Bronchial epithelial cell (primary cell): ENCODE measurements around the gene HIVEP3. TPM values are rescaled to one million over a fixed set of nuclear protein-coding genes. Genes with fewer than 3 reads are reported as not detected.
A peak's percentile ranks its signal among the peaks of the same experiment; 100 is the strongest.

Experiments used
- DNase-seq: peaks from one replicate; pipeline ENCODE4 v3.0.0-alpha.2; 2010; ENCODE audit warnings: low read depth
- FAIRE-seq: peaks from 2 replicates; lab custom pipeline; 2011; peaks lifted over from hg19 to GRCh38; lab: Jason Lieb, UNC
- H3K27me3 ChIP-seq: 2 replicates; pipeline ENCODE4 v1.5.1; 2011; ENCODE audit warnings: low read length; ENCODE audit not compliant: control insufficient read depth, insufficient read depth
- H3K36me3 ChIP-seq: 2 replicates; pipeline ENCODE4 v1.5.1; 2011; ENCODE audit warnings: low read length; ENCODE audit not compliant: control insufficient read depth, insufficient read depth
- H3K4me3 ChIP-seq: 2 replicates; pipeline ENCODE4 v1.5.1; 2011; ENCODE audit warnings: mild to moderate bottlenecking, low read depth, low read length, control low read depth
- total RNA-seq: library from RNA; depleted of rRNA; stranded (reverse); fragments of >200 nt; gene quantifications from 2 replicates; pipeline ENCODE4 v1.2.1, GENCODE V29; 2014
- TF ChIP-seq, protein P1 (sequence below): IDR thresholded peaks from 2 replicates; pipeline ENCODE4 v1.5.1; 2011; ENCODE audit warnings: mild to moderate bottlenecking, moderate library complexity, low read length, control low read depth, inconsistent platforms; ENCODE audit not compliant: insufficient read depth, severe bottlenecking

HIVEP3 gene
- total RNA-seq, 1 donor from 2014 or later: under 0.01 TPM

DNA sequence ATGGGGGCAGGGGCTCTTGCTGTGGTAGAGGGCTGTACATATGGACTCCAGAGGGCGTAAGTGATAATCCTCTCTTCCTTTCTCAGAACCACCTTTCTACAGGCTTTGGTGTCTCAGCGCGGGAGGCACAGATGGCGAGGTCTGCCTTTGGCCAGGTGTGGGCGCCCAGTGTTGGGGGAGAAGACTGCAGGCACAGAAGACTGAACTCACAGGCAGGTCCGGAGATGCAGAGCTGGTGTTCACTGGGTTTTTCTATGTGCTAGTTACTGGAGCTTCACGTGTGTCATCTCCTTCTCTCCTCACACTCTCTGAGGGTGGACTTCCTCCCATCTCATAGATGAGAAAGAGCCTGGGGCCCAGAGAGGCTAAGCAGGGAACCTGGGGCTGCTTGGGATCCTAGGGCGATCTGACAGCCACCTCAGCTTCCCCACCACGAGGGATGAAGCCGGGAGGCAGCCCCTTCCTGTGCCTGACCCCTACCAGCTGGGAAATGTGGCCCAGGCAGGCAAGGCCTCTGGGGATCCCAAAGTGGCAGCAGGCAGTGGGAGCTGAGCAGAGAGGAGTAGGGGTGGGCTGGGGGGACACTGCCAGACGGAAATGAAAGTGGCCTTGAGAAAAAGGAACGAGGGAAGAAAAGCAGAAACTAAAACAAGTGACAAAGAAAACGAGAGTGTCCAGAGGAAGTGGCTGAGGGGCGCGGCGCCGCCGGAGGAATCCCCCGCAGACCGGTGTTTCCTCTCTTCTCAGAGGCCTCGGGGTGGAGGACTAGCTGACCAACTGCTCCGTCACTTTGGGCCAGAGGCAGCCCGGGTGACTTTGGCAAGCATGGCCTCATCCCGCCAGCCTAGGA lies 191.6 kb downstream of the HIVEP3 start:
- no peak overlapping the region for H3K4me3 ChIP-seq
- TF ChIP-seq, protein P1, sequence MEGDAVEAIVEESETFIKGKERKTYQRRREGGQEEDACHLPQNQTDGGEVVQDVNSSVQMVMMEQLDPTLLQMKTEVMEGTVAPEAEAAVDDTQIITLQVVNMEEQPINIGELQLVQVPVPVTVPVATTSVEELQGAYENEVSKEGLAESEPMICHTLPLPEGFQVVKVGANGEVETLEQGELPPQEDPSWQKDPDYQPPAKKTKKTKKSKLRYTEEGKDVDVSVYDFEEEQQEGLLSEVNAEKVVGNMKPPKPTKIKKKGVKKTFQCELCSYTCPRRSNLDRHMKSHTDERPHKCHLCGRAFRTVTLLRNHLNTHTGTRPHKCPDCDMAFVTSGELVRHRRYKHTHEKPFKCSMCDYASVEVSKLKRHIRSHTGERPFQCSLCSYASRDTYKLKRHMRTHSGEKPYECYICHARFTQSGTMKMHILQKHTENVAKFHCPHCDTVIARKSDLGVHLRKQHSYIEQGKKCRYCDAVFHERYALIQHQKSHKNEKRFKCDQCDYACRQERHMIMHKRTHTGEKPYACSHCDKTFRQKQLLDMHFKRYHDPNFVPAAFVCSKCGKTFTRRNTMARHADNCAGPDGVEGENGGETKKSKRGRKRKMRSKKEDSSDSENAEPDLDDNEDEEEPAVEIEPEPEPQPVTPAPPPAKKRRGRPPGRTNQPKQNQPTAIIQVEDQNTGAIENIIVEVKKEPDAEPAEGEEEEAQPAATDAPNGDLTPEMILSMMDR: no peak
- FAIRE-seq (no peak), DNase-seq (no peak)
- H3K27me3 ChIP-seq: no peaks in the 10 kb centered on the region
- H3K36me3 ChIP-seq: no peaks in the 10 kb centered on the region

DNA sequence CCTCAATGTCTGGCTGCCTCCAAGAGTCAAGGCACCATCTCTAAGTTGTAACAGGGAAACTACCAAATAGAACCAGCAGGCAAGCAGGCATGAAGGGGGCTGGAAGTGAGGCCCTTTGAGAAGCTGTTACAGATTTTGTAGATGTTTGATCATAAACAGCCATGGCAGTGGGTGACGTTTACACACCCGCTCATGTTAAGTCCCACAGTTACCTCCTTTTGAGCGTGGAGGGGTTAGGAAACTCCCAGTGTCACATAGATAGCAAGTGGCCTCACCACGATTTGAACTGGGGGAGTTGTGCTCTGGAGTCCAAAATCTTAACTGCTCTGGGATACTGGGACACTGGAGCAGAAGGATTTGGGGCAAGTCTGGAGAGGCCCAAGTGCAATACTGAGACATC lies 192.4 kb downstream of the HIVEP3 start:
- Histone ChIP-seq H3K36me3 (no peaks in the 10 kb centered on the region), H3K27me3 (no peaks in the 10 kb centered on the region), H3K4me3 (no peak overlapping the region)
- no peak for DNase-seq
- TF ChIP-seq, protein P1: no peak
- no peak for FAIRE-seq

DNA sequence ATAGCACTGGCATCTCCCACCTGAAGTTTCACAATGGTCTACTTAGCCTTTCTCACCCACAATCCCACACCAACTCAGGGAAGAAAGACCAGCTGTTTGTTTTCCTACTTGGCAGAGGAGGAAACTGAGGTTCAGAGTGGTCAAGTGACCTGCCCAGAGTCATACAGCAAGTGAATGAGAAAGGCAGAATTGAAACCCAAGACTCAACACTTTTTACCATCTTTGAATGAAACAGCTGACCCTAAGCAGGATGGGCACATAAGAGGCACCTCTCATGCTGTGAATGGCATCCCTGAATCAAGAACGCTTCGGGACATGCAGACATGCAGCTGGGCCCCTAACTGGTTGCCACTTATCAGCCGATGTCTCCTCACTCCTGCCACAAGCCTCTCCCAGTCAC lies 193.8 kb downstream of the HIVEP3 start:
- peak; percentile 50 for FAIRE-seq
- no peak for DNase-seq
- Histone ChIP-seq H3K4me3 (no peak overlapping the region), H3K27me3 (no peaks in the 10 kb centered on the region), H3K36me3 (no peaks in the 10 kb centered on the region)
- TF ChIP-seq, protein P1: no peak

DNA sequence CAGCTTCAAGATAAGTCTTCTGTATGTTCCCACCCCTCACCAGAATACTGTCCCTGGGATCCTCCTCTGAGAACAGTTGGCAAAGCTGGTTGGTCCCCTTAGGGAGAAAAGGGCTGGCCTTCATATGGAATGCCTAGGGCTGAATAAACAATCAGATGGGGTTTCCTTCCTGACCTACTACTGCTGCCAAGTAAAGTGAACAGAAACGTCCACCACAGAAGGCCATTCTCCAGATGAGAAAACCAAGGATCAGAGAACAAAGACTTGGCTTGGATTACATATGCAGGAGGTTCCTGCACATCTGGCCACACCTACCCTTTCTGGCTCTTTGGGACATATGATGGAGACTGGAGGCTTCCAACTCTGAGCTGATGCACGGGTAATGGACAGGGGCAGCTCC lies 194.5 kb downstream of the HIVEP3 start:
- Histone ChIP-seq H3K36me3 (no peaks in the 10 kb centered on the region), H3K27me3 (no peaks in the 10 kb centered on the region), H3K4me3 (no peak overlapping the region)
- FAIRE-seq: peak; percentile 32
- TF ChIP-seq, protein P1: no peak
- no peak for DNase-seq

- Histone ChIP-seq H3K36me3 (no peaks in the 10 kb centered on the region), H3K4me3 (no peak overlapping the region), H3K27me3 (no peaks in the 10 kb centered on the region)
- FAIRE-seq: no peak
- DNase-seq: no peak
- TF ChIP-seq, protein P1: no peak
These were observed 194.9 kb downstream of the HIVEP3 start for GRCh38 chr1:41723786-41724185.

DNA sequence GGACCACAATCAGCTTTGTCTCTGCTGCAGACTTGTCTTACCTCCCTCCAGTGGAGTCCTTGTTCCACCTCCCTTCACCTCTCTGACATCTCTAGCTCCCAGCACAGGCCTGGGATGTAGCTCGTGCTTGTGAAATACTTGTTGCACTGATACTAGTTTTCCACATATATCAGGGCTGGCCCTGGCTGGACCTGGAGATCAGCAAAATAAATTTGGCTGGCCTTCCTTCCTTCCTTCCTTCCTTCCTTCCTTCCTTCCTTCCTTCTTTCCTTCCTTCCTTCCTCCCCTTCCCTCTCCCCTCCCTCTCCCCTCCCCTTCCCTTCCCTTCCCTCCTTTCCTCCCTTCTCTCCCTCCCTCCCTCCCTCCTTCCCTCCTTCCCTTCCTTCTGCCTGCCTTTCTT lies 196.5 kb downstream of the HIVEP3 start:
- no peaks in the 10 kb centered on the region for H3K36me3 ChIP-seq
- FAIRE-seq: no peak
- no peak overlapping the region for H3K4me3 ChIP-seq
- no peaks in the 10 kb centered on the region for H3K27me3 ChIP-seq
- TF ChIP-seq, protein P1: no peak
- no peak for DNase-seq
